Neural cell (in vitro differentiated cells): ENCODE results near the gene MFF. TPM values are rescaled to one million over a fixed set of nuclear protein-coding genes. Genes with fewer than 3 reads are reported as not detected.

Source experiments
- H2AFZ ChIP-seq: fragments of 200-600, 300-800 bp; sonication (generic), shearing (Covaris generic); 2 replicates; pipeline ENCODE4 v1.6.0; 2014; ENCODE audit warnings: low read depth, mild to moderate bottlenecking, antibody characterized with exemption, low read length, moderate library complexity
- H3F3A ChIP-seq: fragments of 200-600 bp; shearing (Covaris generic); 2 replicates; pipeline ENCODE4 v1.6.1; 2016; ENCODE audit warnings: mild to moderate bottlenecking, moderate library complexity, mixed read lengths, antibody characterized with exemption, low read length; ENCODE audit not compliant: insufficient read depth, poor library complexity, severe bottlenecking
- H3K27ac ChIP-seq: fragments of 200-600, 300-800 bp; sonication (generic), shearing (Covaris generic); 2 replicates; pipeline ENCODE4 v1.5.1; 2014; ENCODE audit warnings: mild to moderate bottlenecking, low read length, moderate library complexity
- H3K27me3 ChIP-seq: fragments of 300-800, 200-600 bp; sonication (generic), shearing (Covaris generic); 2 replicates; pipeline ENCODE4 v1.6.0; 2014; ENCODE audit warnings: mild to moderate bottlenecking, low read depth, low read length, moderate library complexity; ENCODE audit not compliant: insufficient read depth
- H3K36me3 ChIP-seq: fragments of 300-800, 200-600 bp; sonication (generic), shearing (Covaris generic); 2 replicates; pipeline ENCODE4 v1.5.1; 2014; ENCODE audit warnings: mild to moderate bottlenecking, antibody characterized with exemption, low read length, moderate library complexity; ENCODE audit not compliant: insufficient read depth
- H3K4me2 ChIP-seq: fragments of 300-800, 200-600 bp; sonication (generic), shearing (Covaris generic); 2 replicates; pipeline ENCODE4 v1.6.0; 2014; ENCODE audit warnings: mild to moderate bottlenecking, low read length
- H3K4me3 ChIP-seq: fragments of 300-800, 200-600 bp; sonication (generic), shearing (Covaris generic); 2 replicates; pipeline ENCODE4 v1.5.1; 2014; ENCODE audit warnings: mild to moderate bottlenecking, low read length, moderate library complexity
- H3K79me2 ChIP-seq: fragments of 200-600 bp; shearing (Covaris generic); replicated peaks from 2 replicates; pipeline ENCODE4 v1.6.0; 2014; ENCODE audit warnings: mild to moderate bottlenecking, low read length, moderate library complexity; ENCODE audit not compliant: insufficient read depth
- H3K9ac ChIP-seq: fragments of 300-800, 200-600 bp; sonication (generic), shearing (Covaris generic); 2 replicates; pipeline ENCODE4 v1.6.1; 2016; ENCODE audit warnings: mild to moderate bottlenecking, low read length, mixed read lengths
- H3K9me2 ChIP-seq: fragments of 200-600 bp; shearing (Covaris generic); 2 replicates; pipeline ENCODE4 v1.6.1; 2016; ENCODE audit warnings: mild to moderate bottlenecking, low read length, mixed read lengths; ENCODE audit not compliant: insufficient read depth
- H3K9me3 ChIP-seq: fragments of 200-600, 300-800 bp; sonication (generic), shearing (Covaris generic); 2 replicates; pipeline ENCODE4 v1.6.1; 2016; ENCODE audit warnings: mild to moderate bottlenecking, mixed run types, low read length, moderate library complexity, mixed read lengths
- H4K20me1 ChIP-seq: fragments of 200-600 bp; shearing (Covaris generic); 2 replicates; pipeline ENCODE4 v1.6.1; 2016; ENCODE audit warnings: mild to moderate bottlenecking, mixed run types; ENCODE audit not compliant: insufficient read depth
- CTCF ChIP-seq: fragments of 450-650 bp; IDR thresholded peaks from 2 replicates; pipeline ENCODE4 v1.5.1; 2014; ENCODE audit warnings: antibody characterized with exemption, mild to moderate bottlenecking, moderate library complexity; ENCODE audit not compliant: poor library complexity, severe bottlenecking
- EP300 ChIP-seq: fragments of 450-650 bp; conservative IDR thresholded peaks from 2 replicates; pipeline ENCODE4 v1.6.1; 2014; ENCODE audit warnings: antibody characterized with exemption, mild to moderate bottlenecking, moderate library complexity; ENCODE audit not compliant: poor library complexity, severe bottlenecking
- EZH2 ChIP-seq: fragments of 200-600, 300-800 bp; shearing (Covaris generic), sonication (generic); IDR thresholded peaks from 2 replicates; pipeline ENCODE4 v1.6.1; 2014; ENCODE audit warnings: antibody characterized with exemption, low read length, borderline replicate concordance, mild to moderate bottlenecking; ENCODE audit not compliant: insufficient read depth, poor library complexity, severe bottlenecking
- MXI1 ChIP-seq: fragments of 450-650 bp; conservative IDR thresholded peaks from 2 replicates; pipeline ENCODE4 v1.6.1; 2014; ENCODE audit warnings: antibody characterized with exemption, mild to moderate bottlenecking; ENCODE audit not compliant: poor library complexity, severe bottlenecking
- POLR2AphosphoS5 ChIP-seq: IDR thresholded peaks from 2 replicates; pipeline ENCODE4 v1.6.1; 2012
- RAD21 ChIP-seq: fragments of 450-650 bp; conservative IDR thresholded peaks from 2 replicates; pipeline ENCODE4 v1.6.1; 2014; ENCODE audit warnings: antibody characterized with exemption, mild to moderate bottlenecking, moderate library complexity
- REST ChIP-seq: IDR thresholded peaks from 2 replicates; pipeline ENCODE4 v1.6.1; 2012; ENCODE audit warnings: borderline replicate concordance
- SMC3 ChIP-seq: fragments of 450-650 bp; conservative IDR thresholded peaks from 2 replicates; pipeline ENCODE4 v1.6.1; 2014; ENCODE audit warnings: antibody characterized with exemption, mild to moderate bottlenecking, moderate library complexity; ENCODE audit not compliant: poor library complexity
- TAF1 ChIP-seq: IDR thresholded peaks from 2 replicates; pipeline ENCODE4 v1.6.1; 2012; ENCODE audit warnings: low read depth
- polyA plus RNA-seq: library from polyadenylated mRNA; depleted of rRNA; stranded (reverse); fragments of >200 nt; gene quantifications from 2 replicates; pipeline ENCODE4 v1.2.3, GENCODE V29; 2014

Gene MFF
- polyA plus RNA-seq, 1 donor from 2014 or later, result 192 TPM

- Histone ChIP-seq H3K9me3 (no peaks in the 10 kb centered on the region), H3K27ac (no peak overlapping the region), H3K4me3 (no peak overlapping the region), H4K20me1 (no peaks in the 10 kb centered on the region), H3K4me2 (no peak overlapping the region), H3K27me3 (no peaks in the 10 kb centered on the region), H3K79me2 (no peaks in the 10 kb centered on the region), H3F3A (no peaks in the 10 kb centered on the region), H3K9me2 (no peaks in the 10 kb centered on the region), H3K9ac (no peak overlapping the region), H2AFZ (no peak overlapping the region), H3K36me3 (no peaks in the 10 kb centered on the region)
- TF ChIP-seq EP300 (no peak), REST (no peak), MXI1 (no peak), TAF1 (no peak), SMC3 (no peak), RAD21 (no peak), POLR2AphosphoS5 (no peak)
Observed at GRCh38 chr2:227310756-227311110, 14.3 kb upstream of the MFF start.

- TF ChIP-seq POLR2AphosphoS5 (no peak), MXI1 (no peak), RAD21 (no peak), EZH2 (no peak), REST (no peak), TAF1 (no peak), SMC3 (no peak), CTCF (no peak), EP300 (no peak)
- no peak overlapping the region for H3K9ac ChIP-seq
- no peaks in the 10 kb centered on the region for H3K36me3 ChIP-seq
- no peak overlapping the region for H3K4me3 ChIP-seq
- no peak overlapping the region for H2AFZ ChIP-seq
- no peaks in the 10 kb centered on the region for H4K20me1 ChIP-seq
- no peaks in the 10 kb centered on the region for H3K79me2 ChIP-seq
- H3F3A ChIP-seq, result no peaks in the 10 kb centered on the region
- H3K9me3 ChIP-seq, result no peaks in the 10 kb centered on the region
- H3K27ac ChIP-seq, result no peak overlapping the region
- H3K4me2 ChIP-seq, result no peak overlapping the region
- no peaks in the 10 kb centered on the region for H3K9me2 ChIP-seq
- H3K27me3 ChIP-seq, result no peaks in the 10 kb centered on the region
Observed at GRCh38 chr2:227311861-227312506, 13.1 kb upstream of the MFF start.
